KMS-11 (cell line): ENCODE measurements around the gene B4GALT2.

Source experiments
- H2AFZ ChIP-seq: fragments of 200-600 bp; sonication (generic); 2 replicates; pipeline ENCODE4 v1.6.1; 2016; ENCODE audit warnings: antibody characterized with exemption, mixed run types, low read depth
- H3K27ac ChIP-seq: fragments of 200-600 bp; sonication (generic); 2 replicates; pipeline ENCODE4 v1.6.1; 2016; ENCODE audit warnings: mild to moderate bottlenecking, mixed run types
- H3K27me3 ChIP-seq: fragments of 200-600 bp; sonication (generic); 2 replicates; pipeline ENCODE4 v1.6.1; 2017; ENCODE audit warnings: mild to moderate bottlenecking, low read depth, mixed run types, moderate library complexity; ENCODE audit not compliant: insufficient read depth
- H3K36me3 ChIP-seq: fragments of 200-600 bp; sonication (generic); 2 replicates; pipeline ENCODE4 v1.6.1; 2017; ENCODE audit warnings: mild to moderate bottlenecking, mixed run types; ENCODE audit not compliant: insufficient read depth
- H3K4me1 ChIP-seq: fragments of 200-600 bp; sonication (generic); 2 replicates; pipeline ENCODE4 v1.6.1; 2016; ENCODE audit warnings: mild to moderate bottlenecking, low read depth, mixed run types; ENCODE audit not compliant: poor library complexity, severe bottlenecking
- H3K4me2 ChIP-seq: fragments of 200-600 bp; sonication (generic); 2 replicates; pipeline ENCODE4 v1.7.0; 2016; ENCODE audit warnings: mild to moderate bottlenecking, mixed run types
- H3K4me3 ChIP-seq: fragments of 200-600 bp; sonication (generic); IDR thresholded peaks from 2 replicates; pipeline ENCODE4 v1.6.1; 2017; ENCODE audit warnings: low read depth, low read length, mixed read lengths; ENCODE audit not compliant: insufficient read depth
- H3K79me2 ChIP-seq: fragments of 200-600 bp; sonication (generic); 2 replicates; pipeline ENCODE4 v1.6.1; 2016; ENCODE audit warnings: low read depth, mixed run types; ENCODE audit not compliant: insufficient read depth
- H3K9ac ChIP-seq: fragments of 200-600 bp; sonication (generic); 2 replicates; pipeline ENCODE4 v1.6.1; 2016; ENCODE audit warnings: mild to moderate bottlenecking, mixed run types
- H4K20me1 ChIP-seq: fragments of 200-600 bp; sonication (generic); 2 replicates; pipeline ENCODE4 v1.6.1; 2016; ENCODE audit warnings: mild to moderate bottlenecking, mixed run types; ENCODE audit not compliant: insufficient read depth
- CTCF ChIP-seq: fragments of 200-600 bp; sonication (generic); conservative IDR thresholded peaks from 2 replicates; pipeline ENCODE4 v1.6.1; 2017; ENCODE audit warnings: low read depth, mild to moderate bottlenecking, antibody characterized with exemption, low read length, moderate library complexity, mixed read lengths

The B4GALT2 gene

GRCh38 chr1:43944860-43945259 is 34.1 kb upstream of the B4GALT2 start:
- no peak for TF ChIP-seq CTCF
- peaks cover 12% of the 10 kb centered on the region for H3K79me2 ChIP-seq

GRCh38 chr1:43945674-43946235 is 33.3 kb upstream of the B4GALT2 start:
- Histone ChIP-seq H3K4me3 (peak overlapping the region; percentile 72), H3K27me3 (no peaks in the 10 kb centered on the region), H3K36me3 (no peaks in the 10 kb centered on the region), H3K9ac (peak overlapping the region; percentile 99), H3K4me1 (peaks cover 22% of the 10 kb centered on the region), H2AFZ (peak overlapping the region; percentile 85), H3K79me2 (peaks cover 12% of the 10 kb centered on the region), H3K4me2 (peak overlapping the region; percentile 88), H4K20me1 (no peaks in the 10 kb centered on the region), H3K27ac (peak overlapping the region; percentile 96; the same call in 1 of the 2 replicates)
- TF ChIP-seq CTCF, result no peak

More at GRCh38 chr1:43944860-43945259, 34.1 kb upstream of the B4GALT2 start:
- H4K20me1 ChIP-seq, result no peaks in the 10 kb centered on the region
- no peak overlapping the region for H3K4me3 ChIP-seq
- H3K27ac ChIP-seq, result no peak overlapping the region
- H3K4me2 ChIP-seq, result peak overlapping the region; percentile 88; the same call in 1 of the 2 replicates
- no peaks in the 10 kb centered on the region for H3K36me3 ChIP-seq
- H3K27me3 ChIP-seq, result no peaks in the 10 kb centered on the region
- no peak overlapping the region for H3K9ac ChIP-seq
- peaks cover 22% of the 10 kb centered on the region for H3K4me1 ChIP-seq
- no peak overlapping the region for H2AFZ ChIP-seq

- H3K9ac ChIP-seq, result peak within 1 kb of the TSS; percentile 99
- no peaks in the 10 kb centered on the region for H3K27me3 ChIP-seq
- peak; percentile 74 for TF ChIP-seq CTCF
- no peaks in the 10 kb centered on the region for H4K20me1 ChIP-seq
- peak within 1 kb of the TSS; percentile 98 for H3K4me2 ChIP-seq
- peak within 1 kb of the TSS; percentile 96 for H3K27ac ChIP-seq
- no peaks in the 10 kb centered on the region for H3K36me3 ChIP-seq
- H3K4me1 ChIP-seq, result peaks cover 22% of the 10 kb centered on the region
- H2AFZ ChIP-seq, result peak within 1 kb of the TSS; percentile 85
- peak within 1 kb of the TSS; percentile 75 for H3K4me3 ChIP-seq
- H3K79me2 ChIP-seq, result peaks cover 12% of the 10 kb centered on the region
Measured at GRCh38 chr1:43946236-43947060, 32.6 kb upstream of the B4GALT2 start, which contains the start of gene IPO13. Gene IPO13 (plus strand): TSS chr1:43946950. CDS start chr1:43947601, 651 bp downstream.

GRCh38 chr1:43947061-43947873 is 31.7 kb upstream of the B4GALT2 start:
- Histone ChIP-seq H3K79me2 (peaks cover 12% of the 10 kb centered on the region), H3K4me2 (peak overlapping the region; percentile 98), H3K36me3 (no peaks in the 10 kb centered on the region), H3K4me1 (peaks cover 22% of the 10 kb centered on the region), H3K4me3 (peak overlapping the region; percentile 75), H4K20me1 (no peaks in the 10 kb centered on the region), H3K27ac (peak overlapping the region; percentile 96), H3K27me3 (no peaks in the 10 kb centered on the region), H3K9ac (peak overlapping the region; percentile 99), H2AFZ (peak overlapping the region; percentile 85)
- TF ChIP-seq CTCF, result no peak
